HepG2 (cell line): ENCODE results near the gene POLD3. TPM values are rescaled to one million over a fixed set of nuclear protein-coding genes. Genes with fewer than 3 reads are reported as not detected.

ENCODE experiments used
- CENPX ChIP-seq: sonication (generic); formaldehyde crosslinking; IDR thresholded peaks from 2 replicates; pipeline ENCODE4 v1.9.0; 2021; ENCODE audit warnings: mild to moderate bottlenecking, missing genetic modification reagents, moderate library complexity
- EZH2 ChIP-seq: conservative IDR thresholded peaks from 2 replicates; pipeline ENCODE4 v1.6.1; 2012; ENCODE audit warnings: mild to moderate bottlenecking, low read depth, low read length, moderate library complexity
- HMG20B ChIP-seq: conservative IDR thresholded peaks from 2 replicates; pipeline ENCODE4 v1.6.1; 2016; ENCODE audit warnings: missing genetic modification reagents, missing compliant biosample characterization
- KDM6A ChIP-seq: IDR thresholded peaks from 2 replicates; pipeline ENCODE4 v1.6.1; 2016; ENCODE audit warnings: low read depth
- POLR2G ChIP-seq: fragments of 200-400 bp; formaldehyde crosslinking; IDR thresholded peaks from 2 replicates; pipeline ENCODE4 v1.6.1; 2018; ENCODE audit warnings: mild to moderate bottlenecking, low read depth, low read length, moderate library complexity
- SIN3A ChIP-seq: IDR thresholded peaks from 2 replicates; pipeline ENCODE4 v1.6.1; 2011; ENCODE audit warnings: low read depth, mild to moderate bottlenecking, control low read depth, low read length, borderline replicate concordance
- SMAD1 ChIP-seq: sonication (generic); formaldehyde crosslinking; IDR thresholded peaks from 2 replicates; pipeline ENCODE4 v1.4.0; 2020; ENCODE audit warnings: missing genetic modification reagents, low read depth, mild to moderate bottlenecking, borderline replicate concordance
- SNAI1 ChIP-seq: sonication (generic); formaldehyde crosslinking; IDR thresholded peaks from 2 replicates; pipeline ENCODE4 v1.5.0; 2020; ENCODE audit warnings: mild to moderate bottlenecking, missing genetic modification reagents, borderline replicate concordance
- ZBTB20 ChIP-seq: sonication (generic); formaldehyde crosslinking; IDR thresholded peaks from 2 replicates; pipeline ENCODE4 v1.8.1; 2023; ENCODE audit warnings: missing genetic modification reagents, low read depth, mild to moderate bottlenecking, borderline replicate concordance
- ZFP36L2 ChIP-seq: sonication (generic); formaldehyde crosslinking; IDR thresholded peaks from 2 replicates; pipeline ENCODE4 v1.4.0; 2020; ENCODE audit warnings: missing genetic modification reagents
- ZNF282 ChIP-seq: fragments of 450-650 bp; IDR thresholded peaks from 2 replicates; pipeline ENCODE4 v1.6.1; 2018; ENCODE audit not compliant: partially characterized antibody
- ZNF746 ChIP-seq: sonication (generic); formaldehyde crosslinking; IDR thresholded peaks from 2 replicates; pipeline ENCODE4 v1.8.0; 2022; ENCODE audit warnings: mild to moderate bottlenecking, missing genetic modification reagents
- ZNF878 ChIP-seq: sonication (generic); formaldehyde crosslinking; IDR thresholded peaks from 2 replicates; pipeline ENCODE4 v1.8.1; 2023; ENCODE audit warnings: mild to moderate bottlenecking, missing genetic modification reagents, moderate library complexity
- polyA plus RNA-seq, 8 experiments: library from polyadenylated mRNA; depleted of rRNA in 3 of 8; stranded (reverse) in 7 of 8; unstranded in 1 of 8; fragments of >200 nt; fragmentation: Illumina TruSeq in 4 of 8; extraction: Trizol in 4 of 8; gene quantifications; 2 replicates each; pipeline versions ENCODE4 v1.2.1 to v1.2.3, GENCODE V29; 2011 to 2016; ENCODE audit warnings: low read depth in 4 of 8, missing spikeins in 1 of 8, mixed read lengths in 1 of 8; ENCODE audit not compliant: insufficient read depth in 1 of 8
- total RNA-seq, 5 experiments: library from RNA; depleted of rRNA; stranded (reverse); fragments of >200 nt; fragmentation: Illumina TruSeq; extraction: Trizol; gene quantifications; 2 replicates each; pipeline ENCODE4 v1.2.3, GENCODE V29; 2016; ENCODE audit warnings: low read depth in 1 of 5
- TF ChIP-seq, protein P1 (sequence below): sonication (generic); formaldehyde crosslinking; IDR thresholded peaks from 2 replicates; pipeline ENCODE4 v1.4.0; 2020; ENCODE audit warnings: missing genetic modification reagents
- TF ChIP-seq, protein P2 (sequence below): fragments of 450-650 bp; IDR thresholded peaks from 2 replicates; pipeline ENCODE4 v1.6.1; 2016
- TF ChIP-seq, protein P3 (sequence below): sonication (generic); formaldehyde crosslinking; IDR thresholded peaks from 2 replicates; pipeline ENCODE4 v1.5.0; 2020; ENCODE audit warnings: missing genetic modification reagents
- TF ChIP-seq, protein P4 (sequence below): sonication (generic); formaldehyde crosslinking; IDR thresholded peaks from 2 replicates; pipeline ENCODE4 v1.5.1; 2020; ENCODE audit warnings: missing genetic modification reagents, mild to moderate bottlenecking, borderline replicate concordance
- TF ChIP-seq, protein P5 (sequence below): sonication (generic); formaldehyde crosslinking; IDR thresholded peaks from 2 replicates; pipeline ENCODE4 v1.4.0; 2020; ENCODE audit warnings: mild to moderate bottlenecking, low read depth, missing genetic modification reagents

Gene POLD3
- total and polyA plus RNA-seq, 2 of the 13 experiments (the other 11 are each of a cell fraction or from before 2014, with no cell fraction given), result 6.3 to 18.9 TPM

DNA sequence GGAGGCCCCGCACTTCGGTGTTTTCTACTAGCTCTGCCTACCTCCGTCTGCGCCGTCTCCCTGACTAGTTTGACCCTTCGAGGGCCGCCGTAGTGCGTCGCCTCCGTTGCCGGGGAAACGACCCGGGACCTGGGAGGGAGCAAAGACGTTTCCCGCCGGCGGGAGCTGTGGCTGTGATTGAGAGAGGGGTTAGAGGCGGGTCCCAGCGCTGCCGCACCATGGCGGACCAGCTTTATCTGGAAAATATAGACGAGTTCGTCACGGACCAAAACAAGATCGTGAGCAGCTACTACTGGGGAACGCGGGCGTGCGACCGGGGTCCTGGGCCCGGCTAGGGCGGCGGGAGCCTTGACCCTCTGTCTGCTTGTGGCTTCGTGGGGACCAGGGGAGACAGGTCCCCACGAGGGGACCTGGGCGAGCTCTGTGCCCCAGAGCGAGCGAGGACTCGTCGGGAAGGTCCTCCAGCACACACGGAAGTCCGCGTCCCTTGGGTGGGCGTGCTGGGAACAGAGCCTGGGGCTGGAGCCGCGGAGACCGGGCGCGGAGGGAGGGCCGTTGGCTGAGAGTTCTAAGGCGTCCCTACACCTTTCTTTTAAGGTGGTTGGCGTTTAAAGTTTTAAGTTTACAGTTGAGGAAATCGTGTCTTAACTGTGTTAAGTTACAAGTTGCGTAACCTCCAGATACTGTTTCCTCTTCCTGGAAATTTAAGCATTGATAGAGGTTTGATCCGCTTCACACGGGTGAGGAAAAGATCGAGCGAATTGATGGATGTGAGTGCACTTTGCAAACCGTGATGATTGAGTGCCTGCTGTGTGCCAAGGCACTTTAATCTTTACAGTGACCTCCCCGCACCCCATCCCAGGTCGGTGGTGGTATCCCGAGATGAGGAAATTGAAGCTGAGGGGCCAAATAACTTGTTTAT, at the start of gene POLD3 (continued):
- TF ChIP-seq, protein P1, sequence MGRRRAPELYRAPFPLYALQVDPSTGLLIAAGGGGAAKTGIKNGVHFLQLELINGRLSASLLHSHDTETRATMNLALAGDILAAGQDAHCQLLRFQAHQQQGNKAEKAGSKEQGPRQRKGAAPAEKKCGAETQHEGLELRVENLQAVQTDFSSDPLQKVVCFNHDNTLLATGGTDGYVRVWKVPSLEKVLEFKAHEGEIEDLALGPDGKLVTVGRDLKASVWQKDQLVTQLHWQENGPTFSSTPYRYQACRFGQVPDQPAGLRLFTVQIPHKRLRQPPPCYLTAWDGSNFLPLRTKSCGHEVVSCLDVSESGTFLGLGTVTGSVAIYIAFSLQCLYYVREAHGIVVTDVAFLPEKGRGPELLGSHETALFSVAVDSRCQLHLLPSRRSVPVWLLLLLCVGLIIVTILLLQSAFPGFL (CRISPR knock-in tag), result no peak
- TF ChIP-seq ZNF878 (CRISPR knock-in tag), result no peak
- TF ChIP-seq ZBTB20, result peak; percentile 55; the same call in 1 of the 2 replicates
- peak; percentile 62; the same call in 1 of the 2 replicates for TF ChIP-seq ZNF746 (CRISPR knock-in tag)
- TF ChIP-seq EZH2, result no peak
- peak; percentile 98 for TF ChIP-seq SIN3A
- TF ChIP-seq, protein P2, sequence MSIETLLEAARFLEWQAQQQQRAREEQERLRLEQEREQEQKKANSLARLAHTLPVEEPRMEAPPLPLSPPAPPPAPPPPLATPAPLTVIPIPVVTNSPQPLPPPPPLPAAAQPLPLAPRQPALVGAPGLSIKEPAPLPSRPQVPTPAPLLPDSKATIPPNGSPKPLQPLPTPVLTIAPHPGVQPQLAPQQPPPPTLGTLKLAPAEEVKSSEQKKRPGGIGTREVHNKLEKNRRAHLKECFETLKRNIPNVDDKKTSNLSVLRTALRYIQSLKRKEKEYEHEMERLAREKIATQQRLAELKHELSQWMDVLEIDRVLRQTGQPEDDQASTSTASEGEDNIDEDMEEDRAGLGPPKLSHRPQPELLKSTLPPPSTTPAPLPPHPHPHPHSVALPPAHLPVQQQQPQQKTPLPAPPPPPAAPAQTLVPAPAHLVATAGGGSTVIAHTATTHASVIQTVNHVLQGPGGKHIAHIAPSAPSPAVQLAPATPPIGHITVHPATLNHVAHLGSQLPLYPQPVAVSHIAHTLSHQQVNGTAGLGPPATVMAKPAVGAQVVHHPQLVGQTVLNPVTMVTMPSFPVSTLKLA, result no peak
- TF ChIP-seq KDM6A, result no peak
- 0 out of 2 replicates have a peak, but pooled peaks have one; percentile 53 for TF ChIP-seq SNAI1
- TF ChIP-seq ZFP36L2 (CRISPR knock-in tag), result no peak
- TF ChIP-seq CENPX (CRISPR knock-in tag), result no peak
- TF ChIP-seq POLR2G, result peak; percentile 43; the same call in 1 of the 2 replicates
- no peak for TF ChIP-seq HMG20B (CRISPR knock-in tag)
- TF ChIP-seq, protein P3, sequence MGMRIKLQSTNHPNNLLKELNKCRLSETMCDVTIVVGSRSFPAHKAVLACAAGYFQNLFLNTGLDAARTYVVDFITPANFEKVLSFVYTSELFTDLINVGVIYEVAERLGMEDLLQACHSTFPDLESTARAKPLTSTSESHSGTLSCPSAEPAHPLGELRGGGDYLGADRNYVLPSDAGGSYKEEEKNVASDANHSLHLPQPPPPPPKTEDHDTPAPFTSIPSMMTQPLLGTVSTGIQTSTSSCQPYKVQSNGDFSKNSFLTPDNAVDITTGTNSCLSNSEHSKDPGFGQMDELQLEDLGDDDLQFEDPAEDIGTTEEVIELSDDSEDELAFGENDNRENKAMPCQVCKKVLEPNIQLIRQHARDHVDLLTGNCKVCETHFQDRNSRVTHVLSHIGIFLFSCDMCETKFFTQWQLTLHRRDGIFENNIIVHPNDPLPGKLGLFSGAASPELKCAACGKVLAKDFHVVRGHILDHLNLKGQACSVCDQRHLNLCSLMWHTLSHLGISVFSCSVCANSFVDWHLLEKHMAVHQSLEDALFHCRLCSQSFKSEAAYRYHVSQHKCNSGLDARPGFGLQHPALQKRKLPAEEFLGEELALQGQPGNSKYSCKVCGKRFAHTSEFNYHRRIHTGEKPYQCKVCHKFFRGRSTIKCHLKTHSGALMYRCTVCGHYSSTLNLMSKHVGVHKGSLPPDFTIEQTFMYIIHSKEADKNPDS (CRISPR knock-in tag), result no peak
- TF ChIP-seq, protein P4, sequence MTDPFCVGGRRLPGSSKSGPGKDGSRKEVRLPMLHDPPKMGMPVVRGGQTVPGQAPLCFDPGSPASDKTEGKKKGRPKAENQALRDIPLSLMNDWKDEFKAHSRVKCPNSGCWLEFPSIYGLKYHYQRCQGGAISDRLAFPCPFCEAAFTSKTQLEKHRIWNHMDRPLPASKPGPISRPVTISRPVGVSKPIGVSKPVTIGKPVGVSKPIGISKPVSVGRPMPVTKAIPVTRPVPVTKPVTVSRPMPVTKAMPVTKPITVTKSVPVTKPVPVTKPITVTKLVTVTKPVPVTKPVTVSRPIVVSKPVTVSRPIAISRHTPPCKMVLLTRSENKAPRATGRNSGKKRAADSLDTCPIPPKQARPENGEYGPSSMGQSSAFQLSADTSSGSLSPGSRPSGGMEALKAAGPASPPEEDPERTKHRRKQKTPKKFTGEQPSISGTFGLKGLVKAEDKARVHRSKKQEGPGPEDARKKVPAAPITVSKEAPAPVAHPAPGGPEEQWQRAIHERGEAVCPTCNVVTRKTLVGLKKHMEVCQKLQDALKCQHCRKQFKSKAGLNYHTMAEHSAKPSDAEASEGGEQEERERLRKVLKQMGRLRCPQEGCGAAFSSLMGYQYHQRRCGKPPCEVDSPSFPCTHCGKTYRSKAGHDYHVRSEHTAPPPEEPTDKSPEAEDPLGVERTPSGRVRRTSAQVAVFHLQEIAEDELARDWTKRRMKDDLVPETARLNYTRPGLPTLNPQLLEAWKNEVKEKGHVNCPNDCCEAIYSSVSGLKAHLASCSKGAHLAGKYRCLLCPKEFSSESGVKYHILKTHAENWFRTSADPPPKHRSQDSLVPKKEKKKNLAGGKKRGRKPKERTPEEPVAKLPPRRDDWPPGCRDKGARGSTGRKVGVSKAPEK (CRISPR knock-in tag), result 0 out of 2 replicates have a peak, but pooled peaks have one; percentile 55
- TF ChIP-seq, protein P5, sequence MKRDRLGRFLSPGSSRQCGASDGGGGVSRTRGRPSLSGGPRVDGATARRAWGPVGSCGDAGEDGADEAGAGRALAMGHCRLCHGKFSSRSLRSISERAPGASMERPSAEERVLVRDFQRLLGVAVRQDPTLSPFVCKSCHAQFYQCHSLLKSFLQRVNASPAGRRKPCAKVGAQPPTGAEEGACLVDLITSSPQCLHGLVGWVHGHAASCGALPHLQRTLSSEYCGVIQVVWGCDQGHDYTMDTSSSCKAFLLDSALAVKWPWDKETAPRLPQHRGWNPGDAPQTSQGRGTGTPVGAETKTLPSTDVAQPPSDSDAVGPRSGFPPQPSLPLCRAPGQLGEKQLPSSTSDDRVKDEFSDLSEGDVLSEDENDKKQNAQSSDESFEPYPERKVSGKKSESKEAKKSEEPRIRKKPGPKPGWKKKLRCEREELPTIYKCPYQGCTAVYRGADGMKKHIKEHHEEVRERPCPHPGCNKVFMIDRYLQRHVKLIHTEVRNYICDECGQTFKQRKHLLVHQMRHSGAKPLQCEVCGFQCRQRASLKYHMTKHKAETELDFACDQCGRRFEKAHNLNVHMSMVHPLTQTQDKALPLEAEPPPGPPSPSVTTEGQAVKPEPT, result peak; percentile 78
- no peak for TF ChIP-seq ZNF282
- TF ChIP-seq SMAD1 (CRISPR knock-in tag), result no peak
